HEK293 (cell line): ENCODE measurements around the gene ABTB2.
"Not testable (repeated sequence)": the region's sequence is repeated elsewhere in the genome, so short reads cannot be mapped to it uniquely, and the experiment has no call there.

ENCODE experiments used
- CTCF ChIA-PET: fragments of 350-600 bp; formaldehyde crosslinking; extraction: SDS; loops from one replicate; lab custom pipeline; 2021; ENCODE audit warnings: antibody characterized with exemption; lab: Yijun Ruan, JAX
- POLR2A ChIA-PET: fragments of 300-600 bp; formaldehyde crosslinking; extraction: SDS; loops from one replicate; lab custom pipeline; 2020; ENCODE audit warnings: antibody characterized with exemption, inconsistent platforms; lab: Yijun Ruan, JAX
- H3K27ac ChIP-seq: fragments of 200-500 bp; sonication (Bioruptor generic); 2 replicates; pipeline ENCODE4 v1.5.1; 2014; ENCODE audit warnings: low read depth, low read length, control low read depth, inconsistent platforms; ENCODE audit errors: extremely low read depth
- H3K36me3 ChIP-seq, 2 experiments: fragments of 200-500 bp in 1 of 2; sonication (Bioruptor generic) in 1 of 2; 1 replicate in 1 of 2; 2 replicates in 1 of 2; pipeline ENCODE4 v1.5.1; 2014 to 2017; ENCODE audit warnings: inconsistent platforms in 2 of 2, low read length in 2 of 2; ENCODE audit not compliant: control insufficient read depth in 2 of 2, insufficient read depth in 1 of 2
- H3K4me1 ChIP-seq: fragments of 200-500 bp; sonication (Bioruptor generic); 2 replicates; pipeline ENCODE4 v1.5.1; 2014; ENCODE audit warnings: mild to moderate bottlenecking, low read length, inconsistent platforms; ENCODE audit not compliant: control insufficient read depth, insufficient read depth
- H3K4me3 ChIP-seq: 2 replicates; pipeline ENCODE4 v1.5.1; 2011; ENCODE audit warnings: low read depth, mild to moderate bottlenecking, control low read depth, low read length, moderate library complexity
- H3K9me3 ChIP-seq: fragments of 200-500 bp; sonication (Bioruptor generic); 2 replicates; pipeline ENCODE4 v1.5.1; 2014; ENCODE audit warnings: low read depth, low read length, inconsistent platforms; ENCODE audit not compliant: control insufficient read depth, insufficient read depth
- FEZF1 ChIP-seq: fragments of 450-650 bp; formaldehyde crosslinking; IDR thresholded peaks from 2 replicates; pipeline ENCODE4 v1.5.1; 2016; ENCODE audit warnings: missing biosample characterization, missing genetic modification characterization
- KLF16 ChIP-seq: fragments of 450-650 bp; formaldehyde crosslinking; IDR thresholded peaks from 2 replicates; pipeline ENCODE4 v1.5.1; 2017; ENCODE audit warnings: missing biosample characterization, missing genetic modification characterization
- PRDM1 ChIP-seq: fragments of 450-650 bp; formaldehyde crosslinking; IDR thresholded peaks from 2 replicates; pipeline ENCODE4; 2016; ENCODE audit warnings: missing biosample characterization, missing genetic modification characterization
- YY1 ChIP-seq: fragments of 450-650 bp; formaldehyde crosslinking; IDR thresholded peaks from 2 replicates; pipeline ENCODE4 v1.5.1; 2018; ENCODE audit warnings: missing biosample characterization, missing genetic modification characterization
- ZBTB1 ChIP-seq: fragments of 450-650 bp; formaldehyde crosslinking; IDR thresholded peaks from 2 replicates; pipeline ENCODE4 v1.5.1; 2016; ENCODE audit warnings: missing biosample characterization, missing genetic modification characterization
- ZBTB8A ChIP-seq: fragments of 450-650 bp; formaldehyde crosslinking; IDR thresholded peaks from 2 replicates; pipeline ENCODE4 v1.5.1; 2016; ENCODE audit warnings: missing biosample characterization, missing genetic modification characterization
- ZFP69B ChIP-seq: fragments of 450-650 bp; formaldehyde crosslinking; IDR thresholded peaks from 2 replicates; pipeline ENCODE4 v1.5.1; 2016; ENCODE audit warnings: missing biosample characterization, missing genetic modification characterization
- ZNF121 ChIP-seq: fragments of 450-650 bp; formaldehyde crosslinking; IDR thresholded peaks from 2 replicates; pipeline ENCODE4 v1.5.1; 2016; ENCODE audit warnings: missing biosample characterization, missing genetic modification characterization
- ZNF140 ChIP-seq: fragments of 450-650 bp; formaldehyde crosslinking; IDR thresholded peaks from 2 replicates; pipeline ENCODE4 v1.5.1; 2016; ENCODE audit warnings: missing biosample characterization, missing genetic modification characterization
- ZNF239 ChIP-seq: fragments of 450-650 bp; formaldehyde crosslinking; IDR thresholded peaks from 2 replicates; pipeline ENCODE4 v1.5.1; 2016; ENCODE audit warnings: missing biosample characterization, missing genetic modification characterization
- ZNF621 ChIP-seq: fragments of 450-650 bp; formaldehyde crosslinking; IDR thresholded peaks from 2 replicates; pipeline ENCODE4 v1.5.1; 2017; ENCODE audit warnings: missing biosample characterization, missing genetic modification characterization
- ZNF776 ChIP-seq: fragments of 450-650 bp; formaldehyde crosslinking; IDR thresholded peaks from 2 replicates; pipeline ENCODE4 v1.5.0; 2017; ENCODE audit warnings: missing biosample characterization, missing genetic modification characterization, borderline replicate concordance
- ZNF792 ChIP-seq: fragments of 450-650 bp; formaldehyde crosslinking; IDR thresholded peaks from 2 replicates; pipeline ENCODE4 v1.5.1; 2016; ENCODE audit warnings: missing biosample characterization, missing genetic modification characterization
- ZNF837 ChIP-seq: fragments of 450-650 bp; formaldehyde crosslinking; IDR thresholded peaks from 2 replicates; pipeline ENCODE4 v1.5.1; 2016; ENCODE audit warnings: missing biosample characterization, missing genetic modification characterization
- TF ChIP-seq, protein P1 (sequence below): fragments of 450-650 bp; formaldehyde crosslinking; IDR thresholded peaks from 2 replicates; pipeline ENCODE4 v1.5.1; 2016; ENCODE audit warnings: missing biosample characterization, missing genetic modification characterization, borderline replicate concordance
- TF ChIP-seq, protein P2 (sequence below): fragments of 450-650 bp; formaldehyde crosslinking; IDR thresholded peaks from 2 replicates; pipeline ENCODE4 v1.5.1; 2016; ENCODE audit warnings: missing biosample characterization, missing genetic modification characterization
- TF ChIP-seq, protein P3 (sequence below): fragments of 450-650 bp; formaldehyde crosslinking; IDR thresholded peaks from 2 replicates; pipeline ENCODE4 v1.5.1; 2017; ENCODE audit warnings: missing biosample characterization, missing genetic modification characterization

Gene ABTB2

DNA sequence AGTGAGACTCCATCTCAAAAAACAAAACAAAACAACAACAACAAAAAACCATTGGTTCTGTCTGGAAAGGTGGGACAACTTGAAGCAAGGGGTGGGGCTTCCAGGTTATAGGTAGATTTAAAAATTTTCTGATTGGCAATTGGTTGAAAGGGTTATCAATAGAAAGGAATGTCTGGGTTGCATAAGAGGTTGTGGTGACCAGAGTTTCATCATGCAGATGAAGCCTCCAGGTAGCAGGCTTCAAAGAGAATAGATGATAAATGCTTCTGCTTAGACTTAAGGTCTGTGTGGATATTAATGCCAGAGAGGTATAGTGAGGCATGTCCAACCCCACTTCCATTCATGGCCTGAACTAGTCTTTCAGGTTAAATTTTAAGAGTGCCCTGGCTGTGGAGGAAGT is 135.8 kb downstream of the ABTB2 start:
- no peak overlapping the region for H3K27ac ChIP-seq
- H3K36me3 ChIP-seq, result no peaks in the 10 kb centered on the region
- CTCF ChIA-PET, result interaction anchor here (1.0 kb wide), 1 partner anchor 47 kb away, joined by 6 read pairs; no protein-coding TSS in a partner anchor
- POLR2A ChIA-PET, result no interaction called here
- no peak for TF ChIP-seq ZBTB1 (tag by site-specific recombination)
- TF ChIP-seq KLF16 (tag by site-specific recombination), result no peak
- no peak for TF ChIP-seq YY1 (tag by site-specific recombination)
- TF ChIP-seq ZNF792 (tag by site-specific recombination), result no peak
- TF ChIP-seq ZNF837 (tag by site-specific recombination), result no peak
- peaks cover 5% of the 10 kb centered on the region for H3K4me1 ChIP-seq
- H3K9me3 ChIP-seq, result no peaks in the 10 kb centered on the region
- H3K4me3 ChIP-seq, result no peak overlapping the region

DNA sequence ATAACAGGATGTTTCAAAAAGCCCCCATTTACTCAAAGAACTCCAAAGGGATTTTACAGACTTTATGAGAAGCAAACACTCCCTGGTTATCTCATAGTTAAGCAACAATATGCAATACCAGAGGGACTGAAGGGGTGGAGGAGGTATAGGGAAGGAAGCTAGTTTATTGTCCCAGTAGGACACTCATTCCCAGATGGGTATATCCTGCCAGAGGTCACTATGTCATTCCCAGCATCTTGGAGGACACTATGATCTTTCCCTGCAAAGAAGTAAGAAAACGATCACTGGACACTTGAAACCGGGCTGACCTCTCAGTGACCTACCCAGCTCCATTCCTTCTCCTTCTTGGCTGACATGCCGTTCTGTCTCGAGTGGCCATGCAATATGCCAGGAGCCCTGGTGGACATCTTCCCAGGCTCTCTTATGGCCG is 137.9 kb downstream of the ABTB2 start:
- TF ChIP-seq, protein P1, sequence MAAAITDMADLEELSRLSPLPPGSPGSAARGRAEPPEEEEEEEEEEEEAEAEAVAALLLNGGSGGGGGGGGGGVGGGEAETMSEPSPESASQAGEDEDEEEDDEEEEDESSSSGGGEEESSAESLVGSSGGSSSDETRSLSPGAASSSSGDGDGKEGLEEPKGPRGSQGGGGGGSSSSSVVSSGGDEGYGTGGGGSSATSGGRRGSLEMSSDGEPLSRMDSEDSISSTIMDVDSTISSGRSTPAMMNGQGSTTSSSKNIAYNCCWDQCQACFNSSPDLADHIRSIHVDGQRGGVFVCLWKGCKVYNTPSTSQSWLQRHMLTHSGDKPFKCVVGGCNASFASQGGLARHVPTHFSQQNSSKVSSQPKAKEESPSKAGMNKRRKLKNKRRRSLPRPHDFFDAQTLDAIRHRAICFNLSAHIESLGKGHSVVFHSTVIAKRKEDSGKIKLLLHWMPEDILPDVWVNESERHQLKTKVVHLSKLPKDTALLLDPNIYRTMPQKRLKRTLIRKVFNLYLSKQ (tag by site-specific recombination), result no peak
- TF ChIP-seq PRDM1 (tag by site-specific recombination) (no peak), ZNF621 (tag by site-specific recombination) (no peak), FEZF1 (tag by site-specific recombination) (no peak), ZFP69B (tag by site-specific recombination) (no peak), ZNF140 (tag by site-specific recombination) (no peak), ZBTB8A (tag by site-specific recombination) (no peak), ZNF776 (tag by site-specific recombination) (no peak)
- TF ChIP-seq, protein P2, sequence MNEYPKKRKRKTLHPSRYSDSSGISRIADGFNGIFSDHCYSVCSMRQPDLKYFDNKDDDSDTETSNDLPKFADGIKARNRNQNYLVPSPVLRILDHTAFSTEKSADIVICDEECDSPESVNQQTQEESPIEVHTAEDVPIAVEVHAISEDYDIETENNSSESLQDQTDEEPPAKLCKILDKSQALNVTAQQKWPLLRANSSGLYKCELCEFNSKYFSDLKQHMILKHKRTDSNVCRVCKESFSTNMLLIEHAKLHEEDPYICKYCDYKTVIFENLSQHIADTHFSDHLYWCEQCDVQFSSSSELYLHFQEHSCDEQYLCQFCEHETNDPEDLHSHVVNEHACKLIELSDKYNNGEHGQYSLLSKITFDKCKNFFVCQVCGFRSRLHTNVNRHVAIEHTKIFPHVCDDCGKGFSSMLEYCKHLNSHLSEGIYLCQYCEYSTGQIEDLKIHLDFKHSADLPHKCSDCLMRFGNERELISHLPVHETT, result no peak
- TF ChIP-seq, protein P3, sequence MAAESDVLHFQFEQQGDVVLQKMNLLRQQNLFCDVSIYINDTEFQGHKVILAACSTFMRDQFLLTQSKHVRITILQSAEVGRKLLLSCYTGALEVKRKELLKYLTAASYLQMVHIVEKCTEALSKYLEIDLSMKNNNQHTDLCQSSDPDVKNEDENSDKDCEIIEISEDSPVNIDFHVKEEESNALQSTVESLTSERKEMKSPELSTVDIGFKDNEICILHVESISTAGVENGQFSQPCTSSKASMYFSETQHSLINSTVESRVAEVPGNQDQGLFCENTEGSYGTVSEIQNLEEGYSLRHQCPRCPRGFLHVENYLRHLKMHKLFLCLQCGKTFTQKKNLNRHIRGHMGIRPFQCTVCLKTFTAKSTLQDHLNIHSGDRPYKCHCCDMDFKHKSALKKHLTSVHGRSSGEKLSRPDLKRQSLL (tag by site-specific recombination), result no peak
- Histone ChIP-seq H3K36me3 (no peaks in the 10 kb centered on the region), H3K27ac (no peak overlapping the region), H3K4me3 (no peak overlapping the region), H3K4me1 (peaks cover 5% of the 10 kb centered on the region), H3K9me3 (no peaks in the 10 kb centered on the region)
- CTCF ChIA-PET, result interaction anchor here (0.6 to 1.1 kb wide), 3 partner anchors 47 to 138 kb away, joined by 3 to 4 read pairs (median 3); partner anchors contain the start of gene ABTB2
- POLR2A ChIA-PET, result no interaction called here

DNA sequence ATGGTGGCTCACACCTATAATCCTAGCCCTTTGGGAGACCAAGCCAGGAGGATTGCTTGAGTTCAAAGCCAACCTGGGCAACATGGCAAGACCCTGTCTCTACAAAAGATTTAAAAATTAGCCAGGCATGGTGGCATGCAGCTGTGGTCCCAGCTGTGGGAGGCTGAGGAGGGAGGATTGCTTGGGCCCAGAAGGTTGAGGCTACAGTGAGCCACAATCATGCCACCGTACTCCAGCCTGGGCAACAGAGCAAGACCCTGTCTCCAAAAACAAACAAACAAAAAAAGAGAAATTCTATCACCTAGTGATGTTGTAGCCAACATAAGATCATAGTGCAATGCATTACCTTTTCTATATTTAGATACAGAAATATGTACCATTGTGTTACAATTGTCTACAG is 138.5 kb downstream of the ABTB2 start:
- no peak overlapping the region for H3K27ac ChIP-seq
- ChIA-PET CTCF (interaction anchor here (0.7 kb wide), 1 partner anchor 48 kb away, joined by 4 read pairs; no protein-coding TSS in a partner anchor), POLR2A (no interaction called here)
- no peaks in the 10 kb centered on the region for H3K9me3 ChIP-seq
- peaks cover 5% of the 10 kb centered on the region for H3K4me1 ChIP-seq
- TF ChIP-seq ZNF239, result no peak
- TF ChIP-seq ZNF121, result peak; percentile 92
- no peaks in the 10 kb centered on the region for H3K36me3 ChIP-seq
- H3K4me3 ChIP-seq, result no peak overlapping the region

DNA sequence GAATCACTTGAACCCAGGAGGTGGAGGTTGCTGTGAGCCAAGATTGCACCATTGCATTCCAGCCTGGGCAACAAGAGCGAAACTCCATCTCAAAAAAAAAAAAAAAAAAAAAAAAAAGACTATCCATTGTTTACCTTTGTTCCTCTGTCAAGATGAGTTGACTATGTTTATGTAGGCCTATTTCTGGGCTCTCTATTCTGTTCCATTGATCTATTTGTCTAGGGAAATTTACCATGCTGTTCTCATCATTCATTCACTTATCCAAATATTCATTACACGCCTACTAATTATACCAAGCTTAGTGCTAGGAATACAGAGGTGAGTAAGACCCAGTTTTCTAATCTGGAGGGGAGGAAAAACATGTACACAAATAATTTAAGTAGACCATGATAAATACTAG is 139.1 kb downstream of the ABTB2 start:
- CTCF ChIA-PET, H3K4me1 ChIP-seq, H3K27ac ChIP-seq, H3K9me3 ChIP-seq, POLR2A ChIA-PET, H3K4me3 ChIP-seq, H3K36me3 ChIP-seq: not testable (repeated sequence)
